Colonic mucosa (tissue), 4 donors: ENCODE results near the gene TTC28. TPM values are rescaled to one million over a fixed set of nuclear protein-coding genes. Genes with fewer than 3 reads are reported as not detected.
"Not testable (repeated sequence)": the region's sequence is repeated elsewhere in the genome, so short reads cannot be mapped to it uniquely, and the experiment has no call there.

Experiments
- DNase-seq: peaks from one replicate; pipeline ENCODE4 v3.0.0-alpha.2; 2020
- H3K27ac ChIP-seq: fragments of 200-600 bp; one replicate; pipeline ENCODE4 v1.8.0; 2021
- H3K27me3 ChIP-seq: fragments of 200-600 bp; one replicate; pipeline ENCODE4 v1.8.0; 2021
- H3K36me3 ChIP-seq: fragments of 200-600 bp; one replicate; pipeline ENCODE4 v1.8.0; 2021
- H3K4me1 ChIP-seq: fragments of 200-600 bp; one replicate; pipeline ENCODE4 v1.8.0; 2021; ENCODE audit warnings: mild to moderate bottlenecking
- H3K4me3 ChIP-seq: fragments of 200-600 bp; one replicate; pipeline ENCODE4 v1.8.0; 2021
- H3K9ac ChIP-seq, 2 donors: one replicate each; pipeline ENCODE4 v1.7.0; 2013; ENCODE audit warnings: control low read depth in 2 of 2, low read depth in 2 of 2, low read length in 2 of 2
- H3K9me3 ChIP-seq: fragments of 200-600 bp; one replicate; pipeline ENCODE4 v1.8.0; 2021
- CTCF ChIP-seq: fragments of 200-600 bp; IDR thresholded peaks from one replicate; pipeline ENCODE4 v1.8.0; 2022; ENCODE audit warnings: antibody characterized with exemption, mild to moderate bottlenecking
- intact Hi-C: fragments of 100-400 bp; cut with DNase I; formaldehyde crosslinking; loops from one replicate; pipeline ENCODE4 v1.14.1; 2022
- total RNA-seq, 2 donors: library from RNA; stranded (reverse); fragmentation: NEBNext Ultra II Directional in 1 of 2; extraction: Animal tissue kit (Norgen Biotek cat#: 25700) in 1 of 2; gene quantifications; one replicate each; pipeline ENCODE4 v1.2.1, GENCODE V29; 2021
- donor health status: healthy.
- donor health status: DM: no; HTN: no; CAD: no.
- donor health status: DM: no; HTN: no; CAD: no.

TTC28 gene
- total RNA-seq, 2 donors from 2014 or later = 6.6 to 9.2 TPM

- no peak for DNase-seq
- intact Hi-C loops = no loop called here
- Histone ChIP-seq H3K4me3 (no peak overlapping the region), H3K9me3 (no peaks in the 10 kb centered on the region), H3K9ac (no peak overlapping the region), H3K27me3 (no peaks in the 10 kb centered on the region), H3K4me1 (no peaks in the 10 kb centered on the region), H3K36me3 (no peaks in the 10 kb centered on the region), H3K27ac (no peak overlapping the region)
- no peak for TF ChIP-seq CTCF
Measured at GRCh38 chr22:28464127-28464526, 215.5 kb downstream of the TTC28 start.

- intact Hi-C loops, H3K9me3 ChIP-seq, DNase-seq, H3K4me1 ChIP-seq, H3K4me3 ChIP-seq, H3K27me3 ChIP-seq, H3K27ac ChIP-seq, H3K36me3 ChIP-seq, H3K9ac ChIP-seq: not testable (repeated sequence)
Measured at GRCh38 chr22:28463408-28463807, 216.2 kb downstream of the TTC28 start.

- no peak for TF ChIP-seq CTCF
- Histone ChIP-seq H3K9ac (no peak overlapping the region), H3K9me3 (no peaks in the 10 kb centered on the region), H3K27ac (no peak overlapping the region), H3K27me3 (no peaks in the 10 kb centered on the region), H3K4me3 (no peak overlapping the region), H3K4me1 (no peaks in the 10 kb centered on the region), H3K36me3 (no peaks in the 10 kb centered on the region)
- intact Hi-C loops = no loop called here
- DNase-seq = no peak
Measured at GRCh38 chr22:28462901-28463300, 216.7 kb downstream of the TTC28 start.

- H3K9me3 ChIP-seq = no peaks in the 10 kb centered on the region
- no peak overlapping the region for H3K4me3 ChIP-seq
- no peak overlapping the region for H3K27ac ChIP-seq
- intact Hi-C loops = no loop called here
- no peak overlapping the region for H3K9ac ChIP-seq
- H3K27me3 ChIP-seq = no peaks in the 10 kb centered on the region
- no peak for TF ChIP-seq CTCF
- H3K36me3 ChIP-seq = no peaks in the 10 kb centered on the region
- no peaks in the 10 kb centered on the region for H3K4me1 ChIP-seq
- no peak for DNase-seq
Measured at GRCh38 chr22:28462041-28462440, 217.6 kb downstream of the TTC28 start.

- H3K9ac ChIP-seq = no peak overlapping the region
- DNase-seq = no peak
- H3K27ac ChIP-seq = no peak overlapping the region
- intact Hi-C loops = no loop called here
- no peak overlapping the region for H3K4me3 ChIP-seq
- no peaks in the 10 kb centered on the region for H3K36me3 ChIP-seq
- no peaks in the 10 kb centered on the region for H3K4me1 ChIP-seq
- no peaks in the 10 kb centered on the region for H3K27me3 ChIP-seq
- no peak for TF ChIP-seq CTCF
- H3K9me3 ChIP-seq = no peaks in the 10 kb centered on the region
Measured at GRCh38 chr22:28454431-28455064, 225.1 kb downstream of the TTC28 start.

GRCh38 chr22:28450109-28450508 is 229.5 kb downstream of the TTC28 start:
- H3K9me3 ChIP-seq = no peaks in the 10 kb centered on the region
- no peak overlapping the region for H3K9ac ChIP-seq
- no peak overlapping the region for H3K4me3 ChIP-seq
- TF ChIP-seq CTCF = no peak
- no peaks in the 10 kb centered on the region for H3K27me3 ChIP-seq
- intact Hi-C loops = no loop called here
- no peaks in the 10 kb centered on the region for H3K4me1 ChIP-seq
- H3K36me3 ChIP-seq = no peaks in the 10 kb centered on the region
- H3K27ac ChIP-seq = no peak overlapping the region
- DNase-seq = no peak
